GM13977 (cell line): ENCODE data around the gene PLEKHG2.

Source experiments
- DNase-seq: peaks from one replicate; pipeline ENCODE4 v3.0.0; 2012; ENCODE audit warnings: low spot score
- in situ Hi-C: fragments of 300-500 bp; cut with MboI; formaldehyde crosslinking; loops from one replicate; pipeline ENCODE4 v1.12.0; 2022; ENCODE audit warnings: low sequenced_read_pairs, low pct_unique_long_range_greater_than_20kb, mixed read lengths, inconsistent platforms; ENCODE audit not compliant: unreplicated experiment
- TF ChIP-seq, protein P1 (sequence below): IDR thresholded peaks from 2 replicates; pipeline ENCODE4 v1.5.1; 2012; ENCODE audit warnings: mild to moderate bottlenecking, control low read depth; ENCODE audit not compliant: insufficient read depth; ENCODE audit errors: extremely low read depth, missing control alignments

The PLEKHG2 gene

DNA sequence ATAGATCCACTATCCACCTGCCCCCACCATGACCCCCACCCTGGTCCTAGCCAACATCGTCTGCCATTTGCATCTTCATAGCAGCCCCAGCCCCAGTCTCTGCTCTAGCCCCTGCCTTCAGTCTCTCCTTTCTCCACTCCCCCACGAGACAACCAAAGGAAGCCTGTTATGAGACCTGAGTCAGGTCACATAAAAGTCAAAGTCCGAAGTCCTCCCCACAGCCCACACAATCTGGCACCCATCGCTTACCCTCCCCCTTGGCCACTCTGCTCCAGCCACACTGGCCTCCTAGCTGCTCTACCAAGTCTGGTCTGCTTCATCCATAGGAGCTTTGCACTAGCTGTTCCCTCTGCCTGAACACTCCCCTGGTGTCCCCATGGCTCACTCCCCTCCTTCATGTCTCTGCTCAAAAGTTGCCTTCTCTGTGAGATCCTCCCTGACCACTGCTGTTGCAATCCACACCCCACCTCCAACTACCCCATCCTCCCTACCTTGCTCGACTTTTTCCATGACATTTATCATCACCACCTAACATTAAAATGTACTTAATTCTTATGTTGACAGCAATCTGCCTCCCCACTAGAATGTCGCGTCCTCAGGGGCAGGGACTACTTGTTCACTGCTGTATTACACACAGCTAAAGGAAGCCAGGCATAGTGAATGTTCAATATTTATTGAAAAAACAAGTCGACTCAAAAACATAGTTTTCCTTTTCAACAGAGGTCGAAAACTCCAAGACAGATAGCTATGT lies 1.2 kb upstream of the PLEKHG2 start:
- in situ Hi-C loops, result no loop called here
- TF ChIP-seq, protein P1, sequence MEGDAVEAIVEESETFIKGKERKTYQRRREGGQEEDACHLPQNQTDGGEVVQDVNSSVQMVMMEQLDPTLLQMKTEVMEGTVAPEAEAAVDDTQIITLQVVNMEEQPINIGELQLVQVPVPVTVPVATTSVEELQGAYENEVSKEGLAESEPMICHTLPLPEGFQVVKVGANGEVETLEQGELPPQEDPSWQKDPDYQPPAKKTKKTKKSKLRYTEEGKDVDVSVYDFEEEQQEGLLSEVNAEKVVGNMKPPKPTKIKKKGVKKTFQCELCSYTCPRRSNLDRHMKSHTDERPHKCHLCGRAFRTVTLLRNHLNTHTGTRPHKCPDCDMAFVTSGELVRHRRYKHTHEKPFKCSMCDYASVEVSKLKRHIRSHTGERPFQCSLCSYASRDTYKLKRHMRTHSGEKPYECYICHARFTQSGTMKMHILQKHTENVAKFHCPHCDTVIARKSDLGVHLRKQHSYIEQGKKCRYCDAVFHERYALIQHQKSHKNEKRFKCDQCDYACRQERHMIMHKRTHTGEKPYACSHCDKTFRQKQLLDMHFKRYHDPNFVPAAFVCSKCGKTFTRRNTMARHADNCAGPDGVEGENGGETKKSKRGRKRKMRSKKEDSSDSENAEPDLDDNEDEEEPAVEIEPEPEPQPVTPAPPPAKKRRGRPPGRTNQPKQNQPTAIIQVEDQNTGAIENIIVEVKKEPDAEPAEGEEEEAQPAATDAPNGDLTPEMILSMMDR, result no peak
- DNase-seq, result no peak

DNA sequence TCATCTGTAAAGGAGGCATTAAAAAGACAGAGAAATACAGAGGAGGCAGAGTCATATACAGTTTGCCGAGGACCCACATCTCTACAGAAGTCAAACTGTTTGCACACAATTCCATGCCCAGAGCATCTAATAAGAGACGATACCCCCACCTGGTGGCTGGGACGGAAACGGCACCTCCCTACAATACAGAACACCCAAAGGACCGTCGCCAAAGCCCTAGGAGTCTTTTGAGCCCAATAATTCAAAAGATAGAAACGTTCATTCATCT lies 703 bp upstream of the PLEKHG2 start:
- peak; percentile 83 for DNase-seq
- in situ Hi-C loops, result no loop called here

DNA sequence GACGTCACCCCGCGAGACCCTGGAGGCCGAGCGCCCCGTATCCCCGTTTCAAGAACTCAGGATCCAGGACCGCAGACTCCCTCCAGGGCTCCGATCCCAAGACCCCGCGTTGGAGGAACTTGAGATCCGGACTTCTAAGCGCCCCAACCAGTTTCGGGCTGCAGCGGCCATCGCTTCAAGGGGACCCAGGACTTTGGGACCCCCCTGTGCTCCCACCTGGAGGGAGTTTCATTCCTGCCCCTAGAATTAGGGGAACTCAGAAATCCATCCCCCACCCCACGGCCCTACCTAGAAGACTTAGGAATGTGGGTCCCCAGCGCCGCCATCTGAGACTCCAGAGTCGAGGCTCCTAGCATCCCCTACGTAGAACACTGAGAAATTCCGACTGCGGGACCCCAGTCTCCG lies 400 bp downstream of the PLEKHG2 start:
- in situ Hi-C loops, result no loop called here
- TF ChIP-seq, protein P1, result no peak
- no peak for DNase-seq

More for the DNA sequence above, 703 bp upstream of the PLEKHG2 start:
- TF ChIP-seq, protein P1, result peak; percentile 81

DNA sequence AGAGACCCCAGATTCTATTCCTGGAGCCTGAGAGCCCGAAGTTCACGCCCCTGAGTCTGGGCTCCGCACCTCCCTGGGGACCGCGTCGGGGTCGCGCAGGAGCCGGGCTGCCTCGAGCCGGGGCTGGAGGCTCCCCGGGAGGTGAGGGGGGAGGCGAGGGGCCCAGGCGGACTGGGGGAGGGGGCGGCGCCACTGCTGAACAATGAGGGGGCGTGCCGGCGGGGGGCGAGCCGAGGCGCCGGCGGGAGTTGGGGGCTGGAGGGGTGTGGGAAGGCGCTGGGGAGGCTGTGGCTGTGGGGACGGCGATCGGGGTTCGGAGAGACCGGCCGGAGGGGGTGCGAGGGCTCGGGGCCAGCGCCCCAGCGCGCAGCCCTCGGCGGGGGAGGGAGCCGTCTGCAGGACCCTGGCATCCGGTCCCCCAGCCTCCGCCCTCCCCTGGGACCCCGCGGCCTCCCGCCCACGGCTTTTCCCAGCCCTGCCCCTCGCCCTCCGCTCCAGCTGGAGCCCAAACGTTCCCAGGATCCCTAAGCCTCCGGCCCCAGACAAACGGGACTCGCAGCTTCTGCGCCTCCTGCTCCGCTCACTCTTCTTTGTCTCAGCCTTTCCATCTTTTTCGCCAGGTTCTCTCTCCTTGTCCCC lies 922 bp downstream of the PLEKHG2 start:
- peak; percentile 73 for DNase-seq
- in situ Hi-C loops, result no loop called here
- TF ChIP-seq, protein P1, result no peak

DNA sequence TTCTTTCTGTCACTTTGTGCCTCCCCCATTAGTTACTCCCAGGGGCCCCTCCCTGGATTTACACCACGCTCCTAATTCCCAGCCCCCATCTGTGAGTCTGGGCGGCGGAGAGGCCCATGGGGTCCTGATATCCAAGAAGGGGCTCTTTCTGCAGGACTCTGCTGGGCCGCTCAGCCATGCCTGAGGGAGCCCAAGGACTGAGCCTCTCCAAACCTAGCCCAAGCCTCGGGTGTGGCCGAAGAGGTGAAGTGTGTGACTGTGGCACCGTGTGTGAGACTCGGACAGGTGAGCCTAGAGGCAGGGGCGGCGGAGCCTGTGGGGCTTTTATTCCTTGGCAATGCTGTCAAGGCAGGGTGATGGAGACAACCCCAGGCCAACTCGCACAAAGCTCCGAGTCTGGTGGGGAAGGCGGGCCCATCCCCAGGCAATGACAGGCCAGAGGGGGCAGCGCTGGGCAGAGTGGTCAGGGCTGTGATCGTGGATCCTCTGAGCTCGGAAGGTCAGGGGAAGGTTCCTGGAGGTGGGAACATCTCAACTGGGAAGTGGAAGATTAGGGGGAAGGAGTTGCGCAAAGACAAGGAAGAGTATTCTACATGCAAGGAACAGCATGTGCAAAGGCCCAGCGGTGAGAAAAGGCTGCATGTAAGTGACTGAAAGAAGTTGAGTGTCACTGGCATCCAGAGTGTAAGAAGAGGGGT lies 1.6 kb downstream of the PLEKHG2 start:
- TF ChIP-seq, protein P1, result peak; percentile 31
- DNase-seq, result no peak
- in situ Hi-C loops, result no loop called here

DNA sequence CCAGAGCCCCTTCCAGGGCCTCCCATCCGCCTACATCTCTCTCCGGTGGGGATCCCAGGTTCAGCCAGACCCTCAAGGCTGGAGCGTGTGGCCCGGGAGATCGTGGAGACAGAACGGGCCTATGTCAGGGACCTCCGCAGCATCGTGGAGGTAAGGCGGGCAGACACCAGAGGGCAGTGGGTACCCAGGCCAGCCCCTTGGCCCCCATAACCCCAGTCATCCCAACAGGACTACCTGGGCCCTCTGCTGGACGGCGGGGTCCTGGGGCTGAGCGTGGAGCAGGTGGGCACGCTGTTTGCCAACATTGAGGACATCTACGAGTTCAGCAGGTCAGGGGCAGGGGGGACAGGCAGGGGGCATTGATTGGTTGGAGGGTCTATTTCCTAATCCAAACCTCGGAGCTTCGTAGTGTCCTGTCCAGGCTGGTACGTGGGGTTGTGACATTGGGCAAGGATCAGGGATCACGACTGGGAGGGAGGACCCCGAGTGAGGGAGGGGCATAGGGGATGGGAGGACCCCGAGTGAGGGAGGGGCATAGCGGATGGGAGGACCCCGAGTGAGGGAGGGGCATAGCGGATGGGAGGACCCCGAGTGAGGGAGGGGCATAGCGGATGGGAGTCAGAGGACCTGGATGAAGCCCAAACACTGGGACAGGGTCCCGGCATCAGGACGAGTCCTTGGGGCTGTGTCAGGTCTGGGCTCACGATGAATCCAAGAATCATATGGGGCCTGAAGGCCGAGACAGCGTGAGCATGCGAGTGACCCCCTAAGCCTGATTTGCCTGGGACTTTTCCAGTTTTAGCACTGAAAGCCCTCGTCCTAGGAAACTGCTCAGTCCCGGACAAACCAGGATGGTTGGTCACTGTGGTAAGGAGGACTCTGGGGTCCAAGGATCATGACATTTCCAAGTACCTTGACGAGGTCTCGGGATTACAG lies 2.9 kb downstream of the PLEKHG2 start:
- TF ChIP-seq, protein P1, result no peak
- DNase-seq, result no peak
- in situ Hi-C loops, result no loop called here
